ENCODE data around the gene LRRC8E.

- TF ChIP-seq GATA3 (IDR thresholded peaks at IDR 0.05; ENCODE audit: low read depth, low read length), result no peak
- TF ChIP-seq GATA2 (IDR thresholded peaks at IDR 0.05; ENCODE audit: low read depth, low read length), result no peak
These were observed 14.8 kb upstream of the LRRC8E start for GRCh38 chr19:7873304-7874075.
